BJ (cell line): ENCODE measurements around the gene AP1M1. TPM values are rescaled to one million over a fixed set of nuclear protein-coding genes. Genes with fewer than 3 reads are reported as not detected.

ENCODE experiments used
- CTCF ChIA-PET: fragments of 350-600 bp; formaldehyde crosslinking; extraction: SDS; loops from one replicate; lab custom pipeline; 2021; ENCODE audit warnings: antibody characterized with exemption, inconsistent platforms; lab: Yijun Ruan, JAX
- POLR2A ChIA-PET: fragments of 300-600 bp; sonication (Branson Sonifier 250); formaldehyde crosslinking; extraction: SDS; loops from one replicate; lab custom pipeline; 2021; ENCODE audit warnings: antibody characterized with exemption; lab: Charles Lee
- DNase-seq: peaks from one replicate; pipeline ENCODE4 v3.0.0-alpha.2; 2011; ENCODE audit warnings: low read depth
- H3K27me3 ChIP-seq: 2 replicates; pipeline ENCODE4 v1.6.0; 2011; ENCODE audit warnings: low read length; ENCODE audit not compliant: control insufficient read depth, insufficient read depth
- H3K36me3 ChIP-seq: 2 replicates; pipeline ENCODE4 v1.5.1; 2011; ENCODE audit warnings: low read length; ENCODE audit not compliant: control insufficient read depth, insufficient read depth
- H3K4me3 ChIP-seq: 2 replicates; pipeline ENCODE4 v1.5.1; 2011; ENCODE audit warnings: low read depth, mild to moderate bottlenecking, control low read depth, low read length
- CTCF ChIP-seq: IDR thresholded peaks from 2 replicates; pipeline ENCODE4 v1.5.1; 2011; ENCODE audit warnings: low read depth, mild to moderate bottlenecking, control low read depth, inconsistent platforms, low read length, moderate library complexity; ENCODE audit not compliant: insufficient read depth
- polyA plus RNA-seq: library from polyadenylated mRNA; depleted of rRNA; stranded (reverse); fragments of >200 nt; gene quantifications from 2 replicates; pipeline ENCODE4 v1.2.3, GENCODE V29; 2011

Gene AP1M1
- polyA plus RNA-seq, 1 experiment, result 72.1 TPM

GRCh38 chr19:16244091-16244490, 46.4 kb downstream of the AP1M1 start:
- CTCF ChIA-PET, result interaction anchor here (0.8 to 6.7 kb wide), 2 partner anchors 85 to 139 kb away, joined by 4 to 146 read pairs; no protein-coding TSS in a partner anchor
- no peak overlapping the region for H3K4me3 ChIP-seq
- no peaks in the 10 kb centered on the region for H3K36me3 ChIP-seq
- POLR2A ChIA-PET, result no interaction called here
- peak; percentile 26 for DNase-seq
- peaks cover 1% of the 10 kb centered on the region; the same call in 1 of the 2 replicates for H3K27me3 ChIP-seq
- no peak for TF ChIP-seq CTCF

- POLR2A ChIA-PET, result interaction anchor here (0.5 to 0.6 kb wide), 2 partner anchors 63 to 135 kb away, joined by 4 to 5 read pairs; no protein-coding TSS in a partner anchor
- no peaks in the 10 kb centered on the region for H3K36me3 ChIP-seq
- peak; percentile 96 for TF ChIP-seq CTCF
- peaks cover 1% of the 10 kb centered on the region; the same call in 1 of the 2 replicates for H3K27me3 ChIP-seq
- DNase-seq, result no peak
- H3K4me3 ChIP-seq, result no peak overlapping the region
- CTCF ChIA-PET, result interaction anchor here (0.6 to 6.7 kb wide), 32 partner anchors 11 to 618 kb away, joined by 3 to 146 read pairs (median 4); partner anchors contain the start of gene AP1M1
These were observed 49.9 kb downstream of the AP1M1 start for GRCh38 chr19:16247353-16248182.

GRCh38 chr19:16248380-16249023, 50.8 kb downstream of the AP1M1 start:
- CTCF ChIA-PET, result interaction anchor here (0.8 to 6.7 kb wide), 13 partner anchors 14 to 168 kb away, joined by 3 to 146 read pairs (median 4); partner anchors contain the start of gene AP1M1
- Histone ChIP-seq H3K4me3 (no peak overlapping the region), H3K36me3 (no peaks in the 10 kb centered on the region), H3K27me3 (peaks cover 1% of the 10 kb centered on the region; the same call in 1 of the 2 replicates)
- no peak for TF ChIP-seq CTCF
- no peak for DNase-seq
- POLR2A ChIA-PET, result interaction anchor here (0.6 kb wide), 1 partner anchor 64 kb away, joined by 4 read pairs; no protein-coding TSS in a partner anchor

- H3K27me3 ChIP-seq, result peaks cover 1% of the 10 kb centered on the region; the same call in 1 of the 2 replicates
- no peak overlapping the region for H3K4me3 ChIP-seq
- no peak for TF ChIP-seq CTCF
- no peak for DNase-seq
- ChIA-PET CTCF (interaction anchor here (1.2 to 6.7 kb wide), 3 partner anchors 127 to 137 kb away, joined by 3 to 146 read pairs (median 75); no protein-coding TSS in a partner anchor), POLR2A (no interaction called here)
- H3K36me3 ChIP-seq, result no peaks in the 10 kb centered on the region
These were observed 52.2 kb downstream of the AP1M1 start for GRCh38 chr19:16249826-16250404.
